WTC11 (cell line): ENCODE measurements around the gene OVOL2. TPM values are rescaled to one million over a fixed set of nuclear protein-coding genes. Genes with fewer than 3 reads are reported as not detected.

Source experiments
- ATAC-seq: fragments of 200-7000 bp; cut with Tn5 transposase; 2 replicates; pipeline ENCODE4 v1.10.0; 2021; ENCODE audit warnings: mild to moderate bottlenecking, moderate library complexity
- CTCF ChIA-PET: fragments of 300-600 bp; sonication (Branson Sonifier 250); formaldehyde crosslinking; loops from one replicate; lab custom pipeline; 2021; ENCODE audit warnings: antibody characterized with exemption; lab: Charles Lee
- POLR2A ChIA-PET: fragments of 350-600 bp; sonication (Branson Sonifier 250); formaldehyde crosslinking; loops from one replicate; lab custom pipeline; 2021; ENCODE audit warnings: antibody characterized with exemption; lab: Charles Lee
- DNase-seq: peaks from one replicate; pipeline ENCODE4 v3.0.0; 2021; ENCODE audit warnings: low spot score
- H3K27ac Mint-ChIP-seq: 2 replicates; pipeline ENCODE4 v1.8.0; 2021; ENCODE audit warnings: mixed read lengths
- H3K27me3 Mint-ChIP-seq: 2 replicates; pipeline ENCODE4 v1.8.0; 2021; ENCODE audit warnings: low read depth, mild to moderate bottlenecking, moderate library complexity, mixed read lengths
- H3K36me3 Mint-ChIP-seq: 2 replicates; pipeline ENCODE4 v1.8.0; 2021; ENCODE audit warnings: mixed read lengths
- H3K4me1 Mint-ChIP-seq: 2 replicates; pipeline ENCODE4 v1.8.0; 2022; ENCODE audit warnings: mixed read lengths
- H3K4me3 Mint-ChIP-seq: 2 replicates; pipeline ENCODE4 v1.8.0; 2021; ENCODE audit warnings: mild to moderate bottlenecking, moderate library complexity, mixed read lengths
- H3K9me3 Mint-ChIP-seq: 2 replicates; pipeline ENCODE4 v1.8.0; 2021; ENCODE audit warnings: mixed read lengths
- GTF2I ChIP-seq: fragments of 250-450 bp; sonication (Bioruptor Pico); conservative IDR thresholded peaks from 2 replicates; pipeline ENCODE4 v1.4.0; 2021; ENCODE audit warnings: mild to moderate bottlenecking
- MYBL2 ChIP-seq: sonication (generic); formaldehyde crosslinking; IDR thresholded peaks from 2 replicates; pipeline ENCODE4 v1.8.1; 2023; ENCODE audit warnings: mild to moderate bottlenecking, moderate library complexity, missing genetic modification reagents
- NFE2L1 ChIP-seq: sonication (generic); formaldehyde crosslinking; IDR thresholded peaks from 2 replicates; pipeline ENCODE4 v1.8.1; 2023; ENCODE audit warnings: missing genetic modification reagents
- NFYB ChIP-seq: sonication (generic); formaldehyde crosslinking; conservative IDR thresholded peaks from 2 replicates; pipeline ENCODE4 v1.8.0; 2022; ENCODE audit warnings: low read depth, missing genetic modification reagents
- OVOL2 ChIP-seq: fragments of 250-450 bp; sonication (Bioruptor Pico); IDR thresholded peaks from 2 replicates; pipeline ENCODE4 v1.9.0; 2021; ENCODE audit warnings: mild to moderate bottlenecking, borderline replicate concordance
- RELA ChIP-seq: sonication (generic); formaldehyde crosslinking; IDR thresholded peaks from 2 replicates; pipeline ENCODE4 v1.8.1; 2022; ENCODE audit warnings: missing genetic modification reagents, mild to moderate bottlenecking, borderline replicate concordance
- SMAD4 ChIP-seq: sonication (generic); formaldehyde crosslinking; IDR thresholded peaks from 2 replicates; pipeline ENCODE4 v1.8.0; 2022; ENCODE audit warnings: mild to moderate bottlenecking, missing genetic modification reagents
- SOX15 ChIP-seq: fragments of 250-450 bp; sonication (Bioruptor Pico); IDR thresholded peaks from 2 replicates; pipeline ENCODE4 v1.9.0; 2021; ENCODE audit warnings: mild to moderate bottlenecking
- TCF7 ChIP-seq: sonication (generic); formaldehyde crosslinking; IDR thresholded peaks from 2 replicates; pipeline ENCODE4 v1.8.0; 2022; ENCODE audit warnings: mild to moderate bottlenecking, low read depth, missing genetic modification reagents, moderate library complexity
- ZBTB21 ChIP-seq: sonication (generic); formaldehyde crosslinking; IDR thresholded peaks from 2 replicates; pipeline ENCODE4 v1.8.1; 2023; ENCODE audit warnings: mild to moderate bottlenecking, missing genetic modification reagents, borderline replicate concordance
- ZNF138 ChIP-seq: sonication (generic); formaldehyde crosslinking; conservative IDR thresholded peaks from 2 replicates; pipeline ENCODE4 v1.8.1; 2022; ENCODE audit warnings: mild to moderate bottlenecking, moderate library complexity, missing genetic modification reagents
- ZNF416 ChIP-seq: fragments of 250-450 bp; sonication (Bioruptor Pico); IDR thresholded peaks from 2 replicates; pipeline ENCODE4 v1.9.0; 2021; ENCODE audit warnings: mild to moderate bottlenecking, inconsistent platforms
- total RNA-seq: library from RNA; stranded (reverse); gene quantifications from 3 replicates; pipeline ENCODE4 v1.2.3, GENCODE V29; 2021
- TF ChIP-seq, protein P1 (sequence below): fragments of 200-600 bp; IDR thresholded peaks from 2 replicates; pipeline ENCODE4 v1.8.0; 2022; ENCODE audit warnings: antibody characterized with exemption
- TF ChIP-seq, protein P2 (sequence below): sonication (generic); formaldehyde crosslinking; IDR thresholded peaks from 2 replicates; pipeline ENCODE4 v1.8.0; 2022; ENCODE audit warnings: mild to moderate bottlenecking, missing genetic modification reagents
- TF ChIP-seq, protein P3 (sequence below): fragments of 250-450 bp; sonication (Bioruptor Pico); conservative IDR thresholded peaks from 2 replicates; pipeline ENCODE4 v1.9.0; 2021; ENCODE audit warnings: mild to moderate bottlenecking
- TF ChIP-seq, protein P4 (sequence below): fragments of 250-450 bp; sonication (Bioruptor Pico); IDR thresholded peaks from 2 replicates; pipeline ENCODE4 v1.9.0; 2021; ENCODE audit warnings: moderate library complexity, mild to moderate bottlenecking, inconsistent platforms, borderline replicate concordance
- TF ChIP-seq, protein P5 (sequence below): fragments of 250-450 bp; sonication (Bioruptor Pico); IDR thresholded peaks from 2 replicates; pipeline ENCODE4 v1.8.0; 2021; ENCODE audit warnings: mild to moderate bottlenecking
- TF ChIP-seq, protein P6 (sequence below): sonication (generic); formaldehyde crosslinking; IDR thresholded peaks from 2 replicates; pipeline ENCODE4 v1.8.1; 2023; ENCODE audit warnings: mild to moderate bottlenecking, missing genetic modification reagents, moderate library complexity

OVOL2 gene
- total RNA-seq, 1 experiment from 2014 or later, result 9.8 TPM

DNA sequence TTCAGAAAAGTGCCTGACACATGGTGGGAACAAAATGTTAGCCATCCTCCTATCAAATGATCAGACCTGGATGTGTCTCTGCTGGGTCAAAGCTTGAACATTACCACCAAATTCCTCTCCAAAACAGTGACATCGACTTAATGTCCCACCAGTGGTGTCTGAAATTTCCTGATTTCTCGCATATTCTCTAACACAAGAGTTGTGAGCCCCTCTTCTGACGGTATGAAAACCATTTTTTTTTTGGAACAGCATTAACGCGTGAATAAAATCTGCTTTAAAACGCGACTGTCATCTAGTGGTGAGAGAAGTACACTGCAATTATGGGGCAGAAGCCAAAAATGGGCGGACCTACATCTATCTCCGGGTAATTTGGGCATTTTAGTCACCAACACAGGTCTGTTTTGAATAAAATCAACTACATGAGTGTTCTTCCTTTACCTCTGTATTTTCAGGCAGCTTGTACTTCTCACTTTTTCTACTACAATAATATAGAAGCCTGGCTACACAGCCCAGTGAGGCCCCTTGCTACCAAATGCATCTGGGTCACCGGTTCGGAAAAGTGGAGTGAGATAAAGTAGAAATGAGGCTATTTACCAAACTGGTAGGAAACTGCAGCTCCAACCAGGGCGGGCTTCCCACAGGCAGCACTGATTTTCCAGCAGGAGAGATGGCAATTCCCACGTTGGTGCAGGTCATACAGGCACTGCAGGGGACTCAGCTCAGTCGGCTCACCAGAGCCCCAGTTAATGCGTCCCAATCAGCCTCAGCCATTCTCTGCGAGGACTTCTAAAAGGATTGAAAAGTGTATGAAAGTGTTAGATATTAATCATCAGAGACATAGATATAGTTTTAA, 61.5 kb downstream of the OVOL2 start:
- TF ChIP-seq, protein P1, sequence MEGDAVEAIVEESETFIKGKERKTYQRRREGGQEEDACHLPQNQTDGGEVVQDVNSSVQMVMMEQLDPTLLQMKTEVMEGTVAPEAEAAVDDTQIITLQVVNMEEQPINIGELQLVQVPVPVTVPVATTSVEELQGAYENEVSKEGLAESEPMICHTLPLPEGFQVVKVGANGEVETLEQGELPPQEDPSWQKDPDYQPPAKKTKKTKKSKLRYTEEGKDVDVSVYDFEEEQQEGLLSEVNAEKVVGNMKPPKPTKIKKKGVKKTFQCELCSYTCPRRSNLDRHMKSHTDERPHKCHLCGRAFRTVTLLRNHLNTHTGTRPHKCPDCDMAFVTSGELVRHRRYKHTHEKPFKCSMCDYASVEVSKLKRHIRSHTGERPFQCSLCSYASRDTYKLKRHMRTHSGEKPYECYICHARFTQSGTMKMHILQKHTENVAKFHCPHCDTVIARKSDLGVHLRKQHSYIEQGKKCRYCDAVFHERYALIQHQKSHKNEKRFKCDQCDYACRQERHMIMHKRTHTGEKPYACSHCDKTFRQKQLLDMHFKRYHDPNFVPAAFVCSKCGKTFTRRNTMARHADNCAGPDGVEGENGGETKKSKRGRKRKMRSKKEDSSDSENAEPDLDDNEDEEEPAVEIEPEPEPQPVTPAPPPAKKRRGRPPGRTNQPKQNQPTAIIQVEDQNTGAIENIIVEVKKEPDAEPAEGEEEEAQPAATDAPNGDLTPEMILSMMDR, result peak; percentile 75
- TF ChIP-seq RELA (CRISPR knock-in tag), result no peak
- TF ChIP-seq, protein P2, sequence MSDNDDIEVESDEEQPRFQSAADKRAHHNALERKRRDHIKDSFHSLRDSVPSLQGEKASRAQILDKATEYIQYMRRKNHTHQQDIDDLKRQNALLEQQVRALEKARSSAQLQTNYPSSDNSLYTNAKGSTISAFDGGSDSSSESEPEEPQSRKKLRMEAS (CRISPR knock-in tag), result no peak
- TF ChIP-seq, all 79 proteins: peak for 1
- Mint-ChIP-seq H3K9me3 (no peaks in the 10 kb centered on the region), H3K36me3 (no peaks in the 10 kb centered on the region), H3K4me1 (peaks cover 16% of the 10 kb centered on the region), H3K27ac (peak overlapping the region; percentile 86; the same call in 1 of the 2 replicates), H3K4me3 (peak overlapping the region; percentile 37), H3K27me3 (no peaks in the 10 kb centered on the region)
- DNase-seq, result no peak
- ATAC-seq, result peak; percentile 71
- ChIA-PET CTCF (interaction anchor here (0.7 to 2.0 kb wide), 9 partner anchors 24 to 491 kb away, joined by 4 to 7 read pairs (median 5); partner anchors contain the start of gene OVOL2), POLR2A (no interaction called here)

DNA sequence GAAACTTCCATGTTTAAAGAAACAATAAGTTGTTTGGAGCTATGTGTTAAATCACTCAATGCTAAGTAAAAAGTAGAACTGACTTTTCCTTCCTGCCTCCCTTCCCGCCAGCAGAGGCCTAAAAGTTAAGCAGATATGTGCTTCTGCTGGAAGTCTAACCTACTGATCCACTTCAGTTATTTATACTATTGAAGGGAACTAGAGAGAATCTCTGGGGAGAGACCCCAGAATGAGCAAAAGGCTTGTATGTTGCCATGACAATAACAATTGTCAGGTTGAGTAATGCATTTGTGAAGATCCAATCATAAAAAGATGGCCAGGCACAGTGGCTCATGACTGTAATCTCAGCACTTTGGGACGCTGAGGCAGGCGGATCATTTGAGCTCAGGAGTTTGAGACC, 64.2 kb downstream of the OVOL2 start:
- TF ChIP-seq, protein P2 (CRISPR knock-in tag), result no peak
- no peak for TF ChIP-seq NFE2L1 (CRISPR knock-in tag)
- no peak for TF ChIP-seq GTF2I (CRISPR knock-in tag)
- TF ChIP-seq TCF7 (CRISPR knock-in tag), result no peak
- no peak for TF ChIP-seq ZBTB21 (CRISPR knock-in tag)
- TF ChIP-seq ZNF416, result no peak
- TF ChIP-seq MYBL2 (CRISPR knock-in tag), result no peak
- TF ChIP-seq NFYB (CRISPR knock-in tag), result no peak
- TF ChIP-seq, protein P3, sequence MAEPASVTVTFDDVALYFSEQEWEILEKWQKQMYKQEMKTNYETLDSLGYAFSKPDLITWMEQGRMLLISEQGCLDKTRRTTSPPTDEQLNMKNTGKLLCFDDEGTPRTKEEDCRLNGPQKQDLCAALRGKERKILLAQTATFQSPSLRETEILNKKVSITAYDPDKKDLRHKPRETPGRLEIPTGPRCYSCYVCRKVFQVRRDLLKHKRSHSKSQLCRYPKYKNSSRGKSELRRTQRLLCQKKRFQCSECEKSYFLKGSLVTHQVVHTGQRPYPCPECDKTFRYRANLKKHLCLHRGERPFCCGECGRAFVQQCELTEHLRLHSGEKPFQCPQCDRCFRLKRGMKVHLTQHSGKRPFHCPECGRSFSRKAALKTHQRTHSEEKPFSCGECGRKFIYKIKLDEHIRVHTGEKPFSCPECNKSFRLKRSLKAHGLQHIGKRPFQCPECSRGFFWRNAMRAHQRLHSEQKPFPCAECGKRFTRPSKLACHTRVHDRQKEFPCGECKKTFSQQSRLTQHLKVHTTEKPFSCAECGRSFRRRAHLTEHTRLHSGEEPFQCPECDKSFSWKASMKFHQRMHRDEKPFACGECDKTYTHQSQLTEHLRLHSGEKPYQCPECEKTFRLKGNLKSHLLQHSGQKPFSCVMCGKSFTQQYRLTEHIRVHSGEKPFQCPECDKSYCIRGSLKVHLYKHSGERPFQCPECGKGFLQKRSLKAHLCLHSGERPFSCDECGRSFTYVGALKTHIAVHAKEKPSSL, result no peak
- TF ChIP-seq RELA (CRISPR knock-in tag), result no peak
- H3K4me1 Mint-ChIP-seq, result peaks cover 16% of the 10 kb centered on the region
- ATAC-seq (no peak), DNase-seq (no peak)
- ChIA-PET POLR2A (no interaction called here), CTCF (interaction anchor here (1.1 kb wide), 1 partner anchor 312 kb away, joined by 3 read pairs; the partner anchor contains the start of gene RRBP1)
- no peak overlapping the region for H3K4me3 Mint-ChIP-seq
- no peaks in the 10 kb centered on the region for H3K27me3 Mint-ChIP-seq
- H3K27ac Mint-ChIP-seq, result no peak overlapping the region
- peaks cover 15% of the 10 kb centered on the region for H3K36me3 Mint-ChIP-seq
- H3K9me3 Mint-ChIP-seq, result no peaks in the 10 kb centered on the region

DNA sequence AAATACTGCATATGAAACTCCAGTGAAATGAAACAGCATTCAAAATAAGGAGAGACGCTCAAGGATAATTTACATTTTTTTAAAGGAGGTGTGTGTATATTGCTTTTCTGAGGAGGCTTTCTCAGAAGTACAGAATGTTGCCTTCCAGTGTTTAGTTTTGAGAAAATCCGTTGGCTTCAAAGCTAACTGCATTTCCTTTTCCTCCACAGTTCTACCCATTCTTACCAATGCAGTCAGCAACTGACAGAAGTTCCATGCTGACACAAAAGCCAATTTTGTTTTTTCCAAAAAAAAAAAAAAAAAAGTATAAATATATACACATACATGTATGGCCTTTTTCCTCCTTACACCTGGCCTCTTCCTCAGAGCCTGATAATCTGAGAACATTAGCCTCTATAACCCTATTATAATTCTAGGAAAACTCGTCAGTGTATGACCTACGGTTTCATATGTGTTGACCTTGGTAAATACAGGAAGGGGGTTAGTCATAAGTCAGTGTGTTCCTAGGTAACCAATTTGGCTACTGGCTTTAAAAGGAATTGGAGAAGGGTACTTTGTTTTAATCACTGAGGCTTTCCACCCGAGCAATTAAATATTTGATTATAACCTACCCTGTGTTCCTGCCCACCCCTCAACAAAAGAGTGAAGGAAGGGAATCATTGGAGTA, 64.7 kb downstream of the OVOL2 start:
- CTCF ChIA-PET, result interaction anchor here (1.1 kb wide), 1 partner anchor 311 kb away, joined by 3 read pairs; the partner anchor contains the start of gene RRBP1
- Mint-ChIP-seq H3K27me3 (no peaks in the 10 kb centered on the region), H3K36me3 (peaks cover 20% of the 10 kb centered on the region), H3K4me3 (no peak overlapping the region), H3K9me3 (no peaks in the 10 kb centered on the region), H3K4me1 (peaks cover 16% of the 10 kb centered on the region), H3K27ac (no peak overlapping the region)
- POLR2A ChIA-PET, result interaction anchor here (0.6 to 0.7 kb wide), 2 partner anchors 32 to 60 kb away, joined by 3 to 5 read pairs; no protein-coding TSS in a partner anchor
- no peak for ATAC-seq
- DNase-seq, result no peak
- TF ChIP-seq, protein P4, sequence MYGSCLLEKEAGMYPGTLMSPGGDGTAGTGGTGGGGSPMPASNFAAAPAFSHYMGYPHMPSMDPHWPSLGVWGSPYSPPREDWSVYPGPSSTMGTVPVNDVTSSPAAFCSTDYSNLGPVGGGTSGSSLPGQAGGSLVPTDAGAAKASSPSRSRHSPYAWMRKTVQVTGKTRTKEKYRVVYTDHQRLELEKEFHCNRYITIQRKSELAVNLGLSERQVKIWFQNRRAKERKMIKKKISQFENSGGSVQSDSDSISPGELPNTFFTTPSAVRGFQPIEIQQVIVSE, result no peak
- TF ChIP-seq OVOL2 (CRISPR knock-in tag), result no peak
- TF ChIP-seq SOX15, result no peak
- TF ChIP-seq, protein P5, sequence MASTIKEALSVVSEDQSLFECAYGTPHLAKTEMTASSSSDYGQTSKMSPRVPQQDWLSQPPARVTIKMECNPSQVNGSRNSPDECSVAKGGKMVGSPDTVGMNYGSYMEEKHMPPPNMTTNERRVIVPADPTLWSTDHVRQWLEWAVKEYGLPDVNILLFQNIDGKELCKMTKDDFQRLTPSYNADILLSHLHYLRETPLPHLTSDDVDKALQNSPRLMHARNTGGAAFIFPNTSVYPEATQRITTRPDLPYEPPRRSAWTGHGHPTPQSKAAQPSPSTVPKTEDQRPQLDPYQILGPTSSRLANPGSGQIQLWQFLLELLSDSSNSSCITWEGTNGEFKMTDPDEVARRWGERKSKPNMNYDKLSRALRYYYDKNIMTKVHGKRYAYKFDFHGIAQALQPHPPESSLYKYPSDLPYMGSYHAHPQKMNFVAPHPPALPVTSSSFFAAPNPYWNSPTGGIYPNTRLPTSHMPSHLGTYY, result no peak
- no peak for TF ChIP-seq ZNF138
- TF ChIP-seq, protein P6, sequence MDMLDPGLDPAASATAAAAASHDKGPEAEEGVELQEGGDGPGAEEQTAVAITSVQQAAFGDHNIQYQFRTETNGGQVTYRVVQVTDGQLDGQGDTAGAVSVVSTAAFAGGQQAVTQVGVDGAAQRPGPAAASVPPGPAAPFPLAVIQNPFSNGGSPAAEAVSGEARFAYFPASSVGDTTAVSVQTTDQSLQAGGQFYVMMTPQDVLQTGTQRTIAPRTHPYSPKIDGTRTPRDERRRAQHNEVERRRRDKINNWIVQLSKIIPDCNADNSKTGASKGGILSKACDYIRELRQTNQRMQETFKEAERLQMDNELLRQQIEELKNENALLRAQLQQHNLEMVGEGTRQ (CRISPR knock-in tag), result no peak
- TF ChIP-seq SMAD4, result no peak
- TF ChIP-seq ZBTB21 (CRISPR knock-in tag), result no peak
